HG03039 (cell line): ENCODE data around the gene LIMCH1.
"Not testable (repeated sequence)": the region's sequence is repeated elsewhere in the genome, so short reads cannot be mapped to it uniquely, and the experiment has no call there.

Experiments
- ATAC-seq: cut with Tn5 transposase; IDR thresholded peaks from one replicate; pipeline ENCODE4 v1.9.1; 2021; ENCODE audit warnings: mild to moderate bottlenecking, moderate library complexity; ENCODE audit not compliant: unreplicated experiment

Gene LIMCH1

GRCh38 chr4:41538017-41538733, at the start of gene LIMCH1:
Gene LIMCH1, plus strand, starts transcription at chr4:41538157. Its CDS starts 67,839 bp downstream, at chr4:41605996.
- no peak for ATAC-seq

GRCh38 chr4:41491081-41491576, 46.8 kb upstream of the LIMCH1 start:
- ATAC-seq: not testable (repeated sequence)

- no peak for ATAC-seq
These were observed 41.0 kb upstream of the LIMCH1 start for GRCh38 chr4:41496977-41497376.

DNA sequence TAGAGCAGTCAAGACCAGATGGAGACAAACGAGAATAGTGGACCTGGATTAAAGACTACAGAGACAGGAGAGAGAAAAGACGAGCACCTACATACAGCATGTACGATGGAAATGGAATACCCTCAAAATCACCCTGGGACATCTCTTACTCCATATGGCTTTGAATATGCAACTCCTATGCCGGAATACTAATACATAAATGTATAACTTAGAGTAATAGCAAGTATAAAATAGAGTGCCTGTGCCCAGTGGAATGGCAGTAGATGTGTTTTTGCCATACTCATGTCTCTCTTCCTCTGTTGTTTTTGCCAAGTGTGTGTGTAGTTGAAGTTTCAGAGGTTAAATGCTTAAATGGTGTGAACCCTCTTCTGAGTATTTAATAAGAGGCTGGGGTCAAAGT, 39.8 kb upstream of the LIMCH1 start:
- ATAC-seq: no peak

GRCh38 chr4:41504167-41504818, 33.7 kb upstream of the LIMCH1 start:
- no peak for ATAC-seq

DNA sequence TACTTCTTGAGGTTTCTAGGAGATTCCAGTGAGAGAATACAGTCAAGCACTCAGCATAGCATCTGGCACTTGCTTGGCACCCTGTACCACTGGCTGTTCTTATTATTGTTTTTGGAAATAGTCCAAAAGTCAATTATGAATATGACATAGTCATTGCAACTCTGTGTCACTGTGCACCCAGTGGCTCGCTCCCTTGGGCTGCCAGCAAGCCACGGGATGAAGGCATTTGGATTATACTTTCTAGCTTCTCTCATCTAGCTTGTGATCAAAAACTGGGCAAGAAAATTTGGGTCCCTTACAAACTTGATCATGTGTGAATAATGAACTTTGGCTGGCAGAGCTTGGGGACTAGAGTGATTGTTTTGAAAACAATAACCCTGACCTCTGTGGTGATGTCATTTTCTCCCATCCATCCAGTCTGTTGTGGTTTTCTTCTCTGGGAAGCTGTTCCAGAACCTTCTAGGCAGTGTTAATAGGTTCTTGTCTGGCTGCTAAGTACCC, 32.7 kb upstream of the LIMCH1 start:
- no peak for ATAC-seq

GRCh38 chr4:41506130-41506529, 31.8 kb upstream of the LIMCH1 start:
- no peak for ATAC-seq

- no peak for ATAC-seq
These were observed 30.5 kb upstream of the LIMCH1 start for GRCh38 chr4:41507291-41507947.

- no peak for ATAC-seq
These were observed 28.5 kb upstream of the LIMCH1 start for GRCh38 chr4:41509451-41509866.

- ATAC-seq: no peak
These were observed 27.8 kb upstream of the LIMCH1 start for GRCh38 chr4:41510179-41510578.

DNA sequence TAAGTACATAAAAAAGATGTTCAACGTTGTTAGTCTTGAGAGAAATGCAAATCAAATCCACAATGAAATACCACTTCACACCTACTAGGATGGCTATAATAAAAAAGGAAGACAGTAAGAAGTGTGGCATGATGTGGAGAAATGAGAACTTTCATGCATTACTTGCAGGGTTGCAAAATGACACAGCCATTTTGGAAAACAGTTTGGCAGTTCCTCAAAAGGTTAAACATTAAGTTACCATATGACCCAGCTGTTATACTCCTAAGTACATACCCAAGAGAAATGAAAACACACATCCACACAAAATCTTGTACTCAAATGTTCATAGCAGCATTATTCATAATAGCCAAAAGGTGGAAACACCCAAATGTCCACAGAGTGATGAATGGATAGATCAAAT, 25.8 kb upstream of the LIMCH1 start:
- no peak for ATAC-seq

- no peak for ATAC-seq
These were observed 25.4 kb upstream of the LIMCH1 start for GRCh38 chr4:41512596-41512995.

DNA sequence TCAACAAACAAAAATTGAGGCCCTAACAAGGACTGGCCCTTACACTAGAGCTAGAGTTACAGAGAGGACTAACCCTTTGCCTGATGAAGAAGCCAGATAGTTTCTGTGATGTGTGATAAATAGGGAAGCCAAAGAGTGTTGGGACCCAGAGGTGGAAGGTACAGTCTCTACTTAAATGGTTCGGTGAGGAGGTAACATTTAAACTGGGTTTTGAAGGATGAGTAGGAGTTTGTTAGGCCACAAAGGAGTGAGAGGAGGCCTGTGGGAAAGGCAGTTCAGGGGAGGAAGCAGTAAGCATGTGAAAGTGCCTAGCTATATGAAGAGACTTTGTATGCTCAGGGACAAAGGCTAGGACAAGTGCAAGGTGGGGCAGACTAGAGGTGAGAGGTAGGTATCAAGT, 23.8 kb upstream of the LIMCH1 start:
- no peak for ATAC-seq

GRCh38 chr4:41514766-41515481, 23.0 kb upstream of the LIMCH1 start:
- no peak for ATAC-seq

DNA sequence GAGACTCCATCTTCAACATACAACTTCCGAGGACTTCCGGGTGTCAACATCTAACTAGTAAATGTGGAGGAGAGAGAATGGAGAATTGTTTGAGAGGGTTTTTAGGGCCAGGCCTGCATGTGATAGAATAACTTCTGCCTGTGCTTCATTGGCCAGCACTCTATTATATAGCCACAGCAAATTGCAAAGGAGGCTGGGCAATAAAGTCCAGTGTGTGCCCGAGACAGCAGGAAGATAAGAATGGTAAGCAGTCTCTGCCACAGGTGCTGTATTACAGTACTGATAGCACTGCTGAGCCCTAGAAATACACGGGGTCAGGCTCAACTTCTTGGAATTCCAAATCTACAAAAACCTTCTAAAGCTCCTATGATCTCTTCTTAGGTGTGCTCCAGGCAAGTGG, 20.8 kb upstream of the LIMCH1 start:
- ATAC-seq: no peak

GRCh38 chr4:41517747-41518146, 20.2 kb upstream of the LIMCH1 start:
- no peak for ATAC-seq

GRCh38 chr4:41524425-41524824, 13.5 kb upstream of the LIMCH1 start:
- no peak for ATAC-seq

DNA sequence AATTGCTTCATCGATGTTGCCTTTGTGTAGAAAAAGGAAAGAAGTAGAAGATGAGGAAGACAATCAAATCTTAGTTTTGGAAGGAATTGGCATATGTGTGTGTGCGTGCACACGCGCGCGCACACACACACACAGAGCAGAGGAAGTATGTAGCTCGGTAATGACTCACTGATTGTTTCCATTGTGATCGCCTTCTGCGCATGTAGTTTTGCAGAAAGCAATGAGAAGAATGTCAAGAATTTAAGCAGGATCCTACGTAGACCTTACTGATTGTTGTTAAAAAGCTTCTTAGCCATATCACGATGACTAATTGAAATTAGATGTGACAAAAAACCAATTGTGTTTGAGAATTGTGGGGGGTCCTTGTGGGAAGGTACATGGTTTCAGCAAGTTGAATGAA, 12.8 kb upstream of the LIMCH1 start:
- no peak for ATAC-seq

GRCh38 chr4:41526628-41527027, 11.3 kb upstream of the LIMCH1 start:
- no peak for ATAC-seq

DNA sequence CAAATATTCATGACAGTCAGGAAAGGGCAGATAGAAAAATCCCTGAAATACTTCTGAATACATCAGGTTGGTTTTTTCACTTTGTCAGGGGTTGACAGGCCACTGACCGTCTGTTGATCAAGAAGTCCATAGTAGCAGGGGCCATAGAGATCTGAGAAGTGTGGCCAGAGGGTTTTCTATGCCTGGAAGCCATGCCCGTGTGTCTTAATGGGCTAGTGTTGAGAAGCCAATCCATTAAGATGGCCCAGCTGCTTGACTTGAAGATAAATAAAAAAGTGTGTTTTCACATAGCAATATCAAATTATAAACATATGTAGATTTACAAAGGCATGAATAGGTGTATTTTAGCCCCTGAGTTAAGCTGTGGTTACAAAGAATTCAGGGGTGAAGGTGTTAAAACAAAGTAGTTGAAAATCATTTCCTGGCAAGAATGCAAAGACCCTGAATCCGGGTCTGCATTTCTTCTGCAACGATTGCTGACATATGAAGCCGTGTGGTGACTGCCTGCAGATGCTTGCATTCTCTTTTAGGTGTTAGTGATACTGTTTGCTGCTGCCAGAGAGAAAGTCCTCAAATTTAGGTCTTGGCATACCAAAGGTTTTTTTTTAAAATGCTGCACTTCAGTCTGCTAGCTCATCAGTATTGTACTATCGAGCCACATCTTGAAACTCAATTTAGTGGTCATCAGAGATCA, 9.3 kb upstream of the LIMCH1 start:
- no peak for ATAC-seq
